Stimulated activated CD4-positive, alpha-beta T cell treated with anti-CD3 and anti-CD28 coated beads, Interleukin-1b, Interleukin-23, amount 100 ng/mL, for 1 hour (primary cell): Measurements from ENCODE around the gene ITGB8.

Experiments used
- DNase-seq, 2 donors: peaks; one replicate each; pipeline ENCODE4 v3.0.0-alpha.2; 2020; ENCODE audit warnings: low read depth in 2 of 2

Gene ITGB8

GRCh38 chr7:20307901-20308300 lies 22.8 kb upstream of the ITGB8 start:
- no peak for DNase-seq

- no peak for DNase-seq
Observed at GRCh38 chr7:20310301-20310700, 20.4 kb upstream of the ITGB8 start.

DNA sequence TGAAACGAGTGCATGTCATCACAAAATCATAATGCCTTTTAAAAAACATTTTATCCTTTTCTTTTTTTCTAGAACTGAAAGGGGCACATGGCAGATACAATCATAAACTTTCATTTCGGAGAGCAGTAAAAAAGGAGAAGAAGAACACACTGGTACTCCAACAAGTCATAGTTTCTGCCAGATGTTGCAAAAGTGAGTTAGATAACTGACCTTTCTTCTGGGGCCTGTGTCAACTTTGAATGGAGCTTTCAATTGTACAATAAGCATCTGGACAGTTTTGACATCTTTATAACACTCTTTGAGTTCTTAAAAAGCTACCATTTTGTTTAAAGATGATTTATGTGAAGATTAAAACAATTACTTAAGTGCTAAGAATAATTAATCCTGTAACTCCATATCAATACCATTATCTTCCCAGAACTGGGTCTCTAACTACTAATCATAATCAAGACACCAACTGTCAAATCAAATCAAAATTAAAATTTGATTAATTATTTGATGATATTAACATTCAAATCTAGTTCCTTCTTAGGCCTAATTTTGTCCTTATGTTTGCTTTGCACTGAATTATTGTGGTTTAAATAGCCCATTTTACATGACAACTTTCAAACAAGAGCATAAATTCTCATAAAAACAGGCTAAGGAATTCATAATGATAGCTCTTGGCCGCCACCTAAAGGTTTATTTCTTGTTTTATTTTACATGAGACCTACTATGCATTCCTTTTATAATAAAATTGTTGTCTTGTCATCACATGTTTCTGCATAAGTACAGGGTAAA lies 19.5 kb upstream of the ITGB8 start:
- no peak for DNase-seq

GRCh38 chr7:20311743-20312042 lies 19.0 kb upstream of the ITGB8 start:
- DNase-seq: no peak

DNA sequence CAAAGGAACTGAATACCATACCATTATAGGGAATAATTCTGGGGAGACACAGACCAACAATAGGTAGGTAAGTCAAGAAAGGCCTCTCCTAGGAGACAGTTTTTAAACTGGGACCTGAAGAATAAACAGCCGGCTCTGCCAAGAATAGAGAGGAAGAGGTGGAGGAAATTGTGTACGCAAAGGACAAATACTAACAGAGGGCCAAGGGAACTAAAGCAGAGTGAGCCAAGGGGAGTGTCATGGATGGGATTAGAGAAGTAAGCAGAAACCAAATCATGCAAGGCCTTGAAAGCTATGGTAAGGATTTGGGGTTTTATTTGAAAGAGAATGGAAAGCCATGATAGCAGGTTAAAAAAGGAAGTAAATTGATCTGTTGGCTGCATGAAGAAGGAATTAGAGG lies 18.1 kb upstream of the ITGB8 start:
- no peak for DNase-seq

- no peak for DNase-seq
Observed at GRCh38 chr7:20313626-20314025, 17.1 kb upstream of the ITGB8 start.

DNA sequence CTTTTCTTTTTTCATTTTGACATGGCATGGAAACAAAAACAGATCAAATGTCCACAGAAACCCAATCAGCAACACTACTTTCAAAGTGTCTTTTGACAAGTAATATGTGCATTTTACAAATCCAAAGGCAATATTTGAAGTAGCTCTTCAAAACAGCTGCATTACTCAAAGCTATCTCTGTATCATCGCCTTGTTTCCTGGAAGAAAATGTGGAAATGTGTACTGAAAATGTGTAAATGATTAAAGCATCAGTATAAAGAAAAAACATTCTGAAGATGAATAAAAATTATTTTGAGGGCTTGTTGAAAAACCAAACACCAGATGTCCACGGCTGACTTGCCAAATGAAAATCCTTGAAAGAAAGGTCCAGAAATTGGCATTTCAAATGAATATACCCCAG lies 16.5 kb upstream of the ITGB8 start:
- no peak for DNase-seq

GRCh38 chr7:20316706-20317105 lies 14.0 kb upstream of the ITGB8 start:
- no peak for DNase-seq

DNA sequence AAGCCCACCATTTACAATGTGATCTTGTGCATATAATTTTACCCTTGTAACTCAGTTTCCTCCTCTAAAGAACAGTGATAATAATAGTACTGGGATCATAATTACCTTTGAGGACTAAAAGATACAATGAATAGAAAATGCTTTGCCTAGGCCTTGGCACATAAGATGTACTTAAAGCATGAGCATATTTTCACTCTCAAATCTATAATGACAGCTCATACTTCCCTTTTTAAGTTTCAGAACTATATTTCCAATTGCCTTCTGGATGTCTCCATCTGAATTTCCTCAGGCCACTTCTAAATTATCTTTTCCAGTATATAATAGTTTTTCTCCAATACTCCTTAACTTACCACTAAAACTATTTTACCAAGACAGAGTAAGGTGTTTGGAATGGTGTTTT lies 13.3 kb upstream of the ITGB8 start:
- no peak for DNase-seq

DNA sequence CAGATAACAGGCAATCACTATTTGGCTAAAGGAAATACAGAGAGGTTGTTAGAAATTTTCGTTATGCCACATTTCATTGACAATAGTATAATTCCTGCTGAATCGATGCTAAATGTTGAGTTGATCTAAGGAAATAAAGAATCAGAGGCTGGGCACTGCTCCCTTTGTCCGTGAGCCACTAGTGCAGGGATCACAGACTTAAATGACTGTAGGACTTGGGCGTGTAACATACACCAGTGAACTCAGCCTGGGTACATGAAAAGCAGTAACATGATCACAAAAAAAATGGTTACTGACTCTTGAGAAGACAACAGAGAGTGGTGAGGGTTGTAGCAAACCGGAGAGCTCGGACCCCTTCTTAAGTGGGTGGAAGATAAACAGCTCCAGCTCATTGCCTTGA lies 11.8 kb upstream of the ITGB8 start:
- DNase-seq: no peak

DNA sequence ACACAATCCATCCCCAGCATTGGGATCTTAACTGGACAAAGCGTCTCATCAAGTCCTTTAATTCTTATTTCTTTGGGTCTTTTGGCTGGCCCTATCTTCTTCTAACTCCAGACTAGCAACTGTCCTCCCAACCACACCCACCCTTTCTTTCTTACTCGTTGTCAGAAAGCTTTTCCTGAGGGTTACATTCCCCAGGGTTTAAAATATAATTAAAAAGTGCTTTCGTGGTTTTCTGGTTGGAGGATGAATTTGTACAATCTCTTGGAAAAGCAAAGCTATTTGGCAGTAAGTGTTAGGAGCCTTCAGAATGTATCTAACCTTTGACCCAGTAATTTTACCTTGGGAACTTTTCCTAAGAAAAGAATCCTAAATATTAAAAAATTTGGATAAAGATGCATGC lies 10.4 kb upstream of the ITGB8 start:
- DNase-seq: no peak

DNA sequence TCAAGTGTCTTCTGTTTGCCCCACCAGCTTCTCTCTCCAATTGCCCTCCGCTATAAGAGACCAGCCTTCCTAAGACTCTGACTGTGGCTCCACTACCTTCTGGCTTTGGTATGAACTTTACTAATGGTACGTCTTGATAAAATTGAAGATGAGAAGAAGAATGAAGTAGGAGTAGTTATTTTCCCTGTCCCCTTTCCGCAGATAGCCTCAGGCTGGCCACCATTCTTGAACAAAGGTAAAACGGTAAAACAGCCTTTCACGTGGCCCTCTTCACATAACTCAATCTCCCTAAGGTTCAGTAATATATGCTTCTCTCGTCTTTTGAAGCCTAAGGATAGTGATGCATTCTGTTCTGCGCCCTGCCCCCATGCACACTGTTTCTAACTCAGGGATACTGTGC lies 9.9 kb upstream of the ITGB8 start:
- DNase-seq: no peak

DNA sequence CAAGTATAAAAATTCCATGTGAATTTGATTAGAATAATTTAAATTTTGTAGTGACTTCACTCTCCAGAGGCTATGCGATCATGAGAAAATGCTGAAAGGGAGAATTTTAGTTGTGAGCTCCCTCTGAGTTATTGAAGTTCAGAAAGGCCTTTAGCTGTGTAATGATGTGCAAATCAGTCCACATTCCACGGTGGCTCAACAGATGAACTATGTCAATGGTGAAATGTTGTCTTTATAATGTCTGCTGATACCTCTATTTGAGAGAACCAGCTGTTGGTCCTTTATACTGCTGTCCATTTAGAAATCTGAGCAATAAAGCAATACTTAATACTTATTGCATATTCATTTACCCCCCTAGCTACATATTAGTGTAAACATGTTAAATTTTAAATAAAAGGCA lies 7.1 kb upstream of the ITGB8 start:
- no peak for DNase-seq

DNA sequence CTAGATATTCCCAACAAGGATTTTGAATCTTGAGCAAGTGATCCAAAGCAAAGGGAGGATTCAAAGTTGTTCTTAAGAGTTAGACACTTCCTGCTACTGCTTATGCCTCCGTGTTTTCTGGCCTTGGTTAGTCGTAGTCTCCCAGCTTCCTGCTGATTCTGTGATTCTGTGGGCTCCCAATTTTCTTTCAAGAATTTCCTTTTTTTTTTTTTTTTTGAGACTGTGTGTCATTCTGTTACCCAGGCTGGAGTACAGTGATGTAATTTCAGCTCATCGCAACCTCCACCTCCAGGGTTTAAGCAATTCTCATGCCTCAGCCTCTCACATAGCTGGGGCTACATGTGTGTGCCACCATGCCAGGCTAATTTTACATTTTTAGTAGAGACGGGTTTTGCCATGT lies 4.4 kb upstream of the ITGB8 start:
- no peak for DNase-seq

- DNase-seq: no peak
Observed at GRCh38 chr7:20327055-20327454, 3.6 kb upstream of the ITGB8 start.

DNA sequence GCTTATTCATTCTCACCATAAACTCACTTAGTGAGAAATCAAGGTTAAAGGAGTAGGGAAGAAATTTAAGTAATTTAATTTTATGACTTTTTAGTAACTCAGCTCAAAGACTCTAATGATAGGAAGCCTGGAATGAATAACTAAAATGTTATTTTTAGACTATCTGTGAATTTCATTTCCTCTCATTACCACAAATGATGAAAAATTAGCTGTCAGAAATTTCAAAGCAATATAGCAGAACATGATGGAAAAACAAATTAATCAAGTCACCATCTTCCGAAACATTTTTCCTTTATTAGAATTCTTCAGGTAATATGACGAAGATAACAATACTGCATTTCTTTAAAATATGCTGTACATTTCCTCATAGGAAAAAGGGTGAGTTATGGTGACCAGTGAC lies 2.7 kb upstream of the ITGB8 start:
- no peak for DNase-seq

DNA sequence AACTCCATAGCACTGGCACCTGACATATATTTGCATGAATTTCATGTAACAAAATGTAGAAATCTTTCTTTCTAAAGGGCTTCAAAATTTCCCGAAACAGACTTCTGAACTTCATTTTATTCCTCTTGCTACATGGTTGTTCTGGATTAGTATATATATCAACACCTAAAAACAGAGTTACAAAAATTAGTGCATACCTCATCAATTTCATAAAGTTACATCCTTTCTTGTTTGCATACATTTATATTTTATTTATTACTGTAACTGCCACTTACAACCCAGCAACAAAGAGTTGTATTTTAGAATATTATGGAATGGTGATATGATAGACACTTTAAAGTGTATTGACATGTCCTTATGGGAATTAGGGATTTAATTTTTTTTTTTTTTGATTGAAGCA lies 2.0 kb upstream of the ITGB8 start:
- no peak for DNase-seq

- no peak for DNase-seq
Observed at GRCh38 chr7:20329389-20330238, 1.1 kb upstream of the ITGB8 start.

DNA sequence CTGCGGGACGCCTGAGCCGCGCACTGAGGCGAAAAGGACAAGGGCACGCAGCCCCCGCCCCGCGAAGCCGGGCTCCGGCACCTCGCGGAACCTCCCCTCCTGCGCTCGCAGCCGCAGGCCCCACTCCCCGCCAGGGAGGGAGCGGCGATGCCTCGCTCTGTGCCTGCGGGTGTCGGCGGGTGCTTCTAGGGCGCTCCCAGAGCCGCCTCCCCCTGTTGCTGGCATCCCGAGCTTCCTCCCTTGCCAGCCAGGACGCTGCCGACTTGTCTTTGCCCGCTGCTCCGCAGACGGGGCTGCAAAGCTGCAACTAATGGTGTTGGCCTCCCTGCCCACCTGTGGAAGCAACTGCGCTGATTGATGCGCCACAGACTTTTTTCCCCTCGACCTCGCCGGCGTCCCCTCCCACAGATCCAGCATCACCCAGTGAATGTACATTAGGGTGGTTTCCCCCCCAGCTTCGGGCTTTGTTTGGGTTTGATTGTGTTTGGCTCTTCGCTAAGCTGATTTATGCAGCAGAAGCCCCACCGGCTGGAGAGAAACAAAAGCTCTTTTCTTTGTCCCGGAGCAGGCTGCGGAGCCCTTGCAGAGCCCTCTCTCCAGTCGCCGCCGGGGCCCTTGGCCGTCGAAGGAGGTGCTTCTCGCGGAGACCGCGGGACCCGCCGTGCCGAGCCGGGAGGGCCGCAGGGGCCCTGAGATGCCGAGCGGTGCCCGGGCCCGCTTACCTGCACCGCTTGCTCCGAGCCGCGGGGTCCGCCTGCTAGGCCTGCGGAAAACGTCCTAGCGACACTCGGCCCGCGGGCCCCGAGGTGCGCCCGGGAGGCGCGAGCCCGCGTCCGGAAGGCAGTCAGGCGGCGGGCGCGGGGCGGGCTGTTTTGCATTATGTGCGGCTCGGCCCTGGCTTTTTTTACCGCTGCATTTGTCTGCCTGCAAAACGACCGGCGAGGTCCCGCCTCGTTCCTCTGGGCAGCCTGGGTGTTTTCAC lies 519 bp downstream of the ITGB8 start:
- DNase-seq: no peak

DNA sequence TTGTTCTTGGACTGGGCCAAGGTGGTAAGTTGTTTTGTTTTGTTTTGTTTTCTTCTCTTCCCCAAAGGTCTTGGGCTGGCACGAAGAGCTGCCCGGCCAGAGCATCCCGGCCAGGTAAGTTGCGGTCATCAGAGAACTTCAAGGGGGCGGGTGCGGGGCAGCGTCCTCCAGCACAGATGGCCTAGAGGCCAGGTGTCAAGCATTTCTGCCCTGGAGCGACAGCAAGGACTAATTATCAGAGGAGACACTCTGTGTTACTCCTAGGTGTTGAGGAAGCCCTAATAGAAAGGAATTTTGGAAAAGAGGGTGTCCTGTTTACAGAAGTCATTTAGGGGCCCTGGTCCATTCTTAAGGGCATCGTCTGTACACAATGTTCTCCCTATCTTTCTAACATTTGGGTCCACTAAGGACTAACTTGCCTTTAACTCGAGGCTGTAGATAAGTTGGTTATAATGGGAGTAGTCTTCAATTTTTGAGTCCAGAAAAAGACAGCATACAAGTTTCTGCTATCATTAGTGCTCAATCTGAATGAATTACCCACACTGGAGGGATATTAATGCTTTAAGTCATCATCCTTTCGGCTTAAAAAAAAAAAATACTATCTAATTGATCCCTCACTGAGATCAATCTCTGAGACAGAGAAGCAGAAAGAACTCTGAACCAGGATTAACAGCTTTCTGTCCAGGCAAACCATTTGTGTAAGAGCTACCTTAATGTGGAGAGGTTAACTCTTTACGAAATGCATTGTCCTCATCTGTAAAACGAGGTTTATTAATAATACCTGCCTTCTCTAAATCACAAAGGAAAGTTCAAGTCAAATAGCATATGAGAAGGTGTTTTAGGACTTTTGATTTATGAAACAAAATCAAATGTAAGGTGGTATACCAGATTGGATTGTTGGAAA lies 1.5 kb downstream of the ITGB8 start:
- no peak for DNase-seq

DNA sequence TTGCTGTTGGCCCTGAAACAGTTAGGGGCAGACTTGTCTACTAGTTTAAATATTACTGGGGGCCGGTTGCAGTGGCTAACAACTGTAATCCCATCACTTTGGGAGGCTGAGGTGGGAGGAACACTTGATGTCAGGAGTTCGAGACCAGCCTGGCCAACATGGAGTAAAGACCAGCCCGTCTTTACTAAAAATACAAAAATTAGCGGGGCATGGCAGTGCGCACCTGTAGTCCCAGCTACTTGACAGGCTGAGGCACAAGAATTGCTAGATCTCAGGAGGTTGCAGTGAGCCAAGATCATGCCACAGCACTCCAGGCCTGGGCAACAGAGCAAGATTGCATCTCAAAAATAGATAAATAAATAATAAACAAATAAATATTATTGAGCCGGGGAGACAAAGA lies 7.6 kb downstream of the ITGB8 start:
- no peak for DNase-seq
